Lung microvascular endothelial cell (primary cell): ENCODE results near the gene LUZP1. TPM values are rescaled to one million over a fixed set of nuclear protein-coding genes. Genes with fewer than 3 reads are reported as not detected.

ENCODE experiments used
- DNase-seq, 2 donors: peaks; one replicate each; pipeline versions ENCODE4 v3.0.0 to v3.0.0-alpha.2; 2010; ENCODE audit warnings: low read depth in 2 of 2
- total RNA-seq: library from RNA; depleted of rRNA; stranded (reverse); fragments of >200 nt; gene quantifications from 2 replicates; pipeline ENCODE4 v1.2.1, GENCODE V29; 2014

LUZP1 gene
- total RNA-seq, 1 donor from 2014 or later: 30.4 TPM

DNA sequence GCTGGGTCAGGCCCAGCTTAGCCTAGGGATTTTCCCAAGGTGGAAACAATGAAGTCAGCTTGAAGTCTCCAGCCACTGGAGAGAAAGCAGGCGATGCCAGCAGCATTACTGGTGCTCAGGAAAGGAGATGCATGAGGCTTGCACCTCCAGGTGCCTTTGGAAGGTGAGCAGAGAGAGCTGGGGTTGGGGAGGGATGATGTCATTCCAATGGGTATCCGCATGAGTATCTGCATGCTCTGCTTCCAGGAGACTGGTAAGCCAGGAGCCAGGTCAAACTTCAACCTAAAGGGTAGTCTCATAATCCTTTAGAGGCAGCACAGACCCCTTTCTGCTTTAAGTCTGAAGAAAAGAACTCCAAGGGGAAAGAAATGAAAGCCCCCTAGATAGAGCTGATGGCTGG lies 80.6 kb downstream of the LUZP1 start:
- DNase-seq: no peak

DNA sequence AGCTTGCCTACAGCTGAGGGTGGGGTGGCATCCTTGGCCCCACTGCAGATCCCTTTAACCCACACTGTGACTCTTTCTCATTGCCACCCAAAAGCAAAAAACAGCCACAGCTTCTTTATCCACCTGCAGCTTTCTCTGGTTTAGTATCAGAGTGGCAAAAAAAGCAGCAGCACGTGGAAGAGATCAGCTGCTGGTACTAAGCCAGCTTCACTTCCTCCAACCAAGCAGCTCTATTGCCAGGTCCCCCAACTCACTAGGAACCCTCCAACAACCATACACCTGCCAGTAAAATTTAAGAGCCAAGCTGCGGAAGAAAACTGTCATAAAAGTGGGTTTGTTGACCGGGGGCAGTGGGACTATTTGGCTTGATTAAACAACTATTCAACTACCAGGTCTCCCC lies 83.0 kb downstream of the LUZP1 start:
- DNase-seq: no peak

GRCh38 chr1:23084880-23085279 lies 83.8 kb downstream of the LUZP1 start:
- DNase-seq: no peak

- DNase-seq: peak; percentile 18 to 43
These were observed 84.8 kb downstream of the LUZP1 start for GRCh38 chr1:23083714-23084480.

DNA sequence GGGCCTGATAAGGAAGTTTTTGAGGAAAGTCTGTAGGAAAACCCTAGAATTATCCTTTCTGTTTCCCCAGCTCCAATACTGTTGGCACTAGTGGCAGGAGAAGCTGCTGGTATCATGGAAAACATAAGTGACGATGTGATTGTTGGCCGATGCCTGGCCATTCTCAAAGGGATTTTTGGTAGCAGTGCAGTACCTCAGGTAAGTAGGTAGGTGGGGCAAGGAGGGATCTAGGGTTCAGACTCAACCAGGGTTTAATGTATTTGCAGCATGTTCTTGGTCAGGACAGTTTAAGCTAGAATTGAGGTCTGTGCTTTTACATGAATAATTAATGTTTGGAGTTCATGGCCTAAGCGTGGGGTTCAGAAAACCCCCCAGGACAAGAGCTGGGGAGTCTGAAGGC lies 87.3 kb downstream of the LUZP1 start:
- no peak for DNase-seq

DNA sequence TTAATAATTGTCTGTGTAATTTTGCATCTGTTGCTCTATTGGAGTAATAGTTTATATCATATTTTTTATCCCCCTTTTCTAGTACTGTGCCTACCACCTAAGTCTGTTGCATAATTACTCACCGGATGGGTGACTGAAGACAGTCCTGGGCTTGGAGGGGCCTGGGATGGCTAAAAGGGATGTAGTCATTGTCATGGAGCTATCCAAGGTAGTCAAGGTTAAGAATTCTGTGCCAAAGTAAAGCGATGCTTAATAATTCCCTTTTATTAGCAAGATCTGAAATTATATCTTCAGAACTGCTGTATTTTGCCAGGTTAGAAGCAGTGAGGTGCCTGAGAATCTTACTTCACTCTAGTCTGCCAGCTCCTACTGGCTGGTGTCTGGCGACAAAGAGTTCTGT lies 87.8 kb downstream of the LUZP1 start:
- no peak for DNase-seq

DNA sequence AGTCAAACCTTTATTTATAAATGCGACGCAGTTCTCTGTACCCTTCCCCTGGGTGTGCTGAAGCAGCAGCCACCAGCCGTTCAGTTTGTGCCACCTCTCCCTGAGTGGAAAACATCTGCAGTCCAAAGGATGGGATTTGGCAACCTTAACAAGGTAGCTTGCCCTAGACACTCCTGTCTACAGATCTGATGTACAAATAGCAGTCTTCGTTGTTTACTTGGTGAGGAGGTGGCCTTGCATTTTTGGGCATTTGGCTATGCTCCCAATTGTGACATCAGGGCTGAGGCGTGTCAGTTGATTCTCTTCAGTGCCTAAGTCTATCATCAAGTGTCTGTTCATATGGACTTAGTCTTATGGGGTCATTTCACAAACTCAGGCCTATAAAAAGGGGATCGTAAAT lies 89.6 kb downstream of the LUZP1 start:
- no peak for DNase-seq

DNA sequence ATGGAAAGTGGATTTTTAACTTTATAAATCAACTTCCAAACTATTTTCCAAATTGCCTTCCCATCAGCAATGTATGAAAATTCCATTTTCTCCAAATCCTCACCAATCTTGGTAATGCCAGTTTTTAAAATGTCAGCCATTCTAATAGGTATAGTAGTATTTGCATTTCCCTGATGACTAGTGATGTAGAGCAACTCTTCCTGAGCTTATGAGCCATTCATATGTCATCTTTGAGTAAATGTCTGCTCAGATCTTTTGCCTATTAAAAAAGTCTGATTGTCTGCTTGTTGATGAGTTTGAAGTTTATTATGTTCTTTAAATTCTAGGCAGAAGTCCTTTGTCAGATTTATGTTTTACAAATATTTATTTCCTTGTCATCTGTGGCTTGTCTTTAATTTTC lies 94.6 kb downstream of the LUZP1 start:
- no peak for DNase-seq

- no peak for DNase-seq
These were observed 99.0 kb downstream of the LUZP1 start for GRCh38 chr1:23069675-23070074.

GRCh38 chr1:23069149-23069548 lies 99.5 kb downstream of the LUZP1 start:
- no peak for DNase-seq

DNA sequence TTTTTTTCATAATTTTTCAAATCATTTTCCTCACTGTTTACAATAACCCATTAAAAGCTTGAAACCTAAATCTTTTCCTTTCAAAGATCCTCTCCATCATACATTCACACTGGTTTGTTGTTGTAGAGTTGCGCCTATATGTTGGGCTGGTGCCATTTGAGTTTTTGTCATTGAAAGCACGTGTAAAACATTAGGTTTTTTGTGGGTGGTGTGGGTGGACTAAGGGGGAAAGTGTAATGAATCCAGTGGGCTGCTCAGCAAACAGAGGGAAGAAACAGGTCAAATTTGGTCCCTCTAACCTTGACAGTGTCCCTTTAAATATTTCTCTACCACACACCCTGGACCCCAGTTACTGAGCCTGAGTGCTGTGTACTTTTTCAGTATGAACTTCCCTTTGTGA lies 102.6 kb downstream of the LUZP1 start:
- DNase-seq: no peak

GRCh38 chr1:23065385-23065784 lies 103.3 kb downstream of the LUZP1 start:
- DNase-seq: no peak

- DNase-seq: no peak
These were observed 106.4 kb downstream of the LUZP1 start for GRCh38 chr1:23062271-23062670.

- no peak for DNase-seq
These were observed 111.4 kb downstream of the LUZP1 start for GRCh38 chr1:23057301-23057700.

DNA sequence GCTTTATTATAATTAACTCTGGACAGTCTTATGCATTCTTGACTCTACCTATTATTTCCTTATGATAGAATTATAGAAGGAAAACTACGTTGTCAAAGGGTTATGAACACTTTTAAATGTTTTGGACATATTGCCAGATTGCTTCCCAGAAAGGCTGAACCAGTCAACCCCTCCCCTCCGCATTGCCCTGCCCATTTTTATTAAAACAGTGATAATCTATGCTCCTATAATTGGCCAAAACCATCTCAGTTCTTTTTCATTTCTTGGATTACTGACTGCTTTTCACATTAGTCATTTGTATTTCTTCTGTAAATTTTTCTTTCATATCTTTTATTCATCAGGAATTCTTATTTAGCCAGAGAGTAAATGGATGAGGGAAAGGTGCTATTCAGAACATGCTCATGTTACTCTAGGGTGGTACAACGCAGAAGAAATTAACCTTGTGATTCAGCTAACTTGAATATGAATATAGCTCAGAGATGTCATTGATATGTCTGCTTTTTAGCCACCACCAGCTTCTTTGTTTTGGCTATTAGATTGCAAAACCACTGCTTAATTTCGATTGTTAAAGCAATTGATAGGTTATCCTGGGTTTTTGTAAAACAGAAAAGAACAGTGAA lies 117.3 kb downstream of the LUZP1 start:
- DNase-seq: no peak

GRCh38 chr1:23050201-23050600 lies 118.5 kb downstream of the LUZP1 start:
- DNase-seq: peak in 1 of 2 donors; percentile 80

GRCh38 chr1:23044035-23044434 lies 124.6 kb downstream of the LUZP1 start:
- no peak for DNase-seq

GRCh38 chr1:23040509-23040908 lies 128.1 kb downstream of the LUZP1 start:
- no peak for DNase-seq

GRCh38 chr1:23039308-23039826 lies 129.3 kb downstream of the LUZP1 start:
- no peak for DNase-seq

DNA sequence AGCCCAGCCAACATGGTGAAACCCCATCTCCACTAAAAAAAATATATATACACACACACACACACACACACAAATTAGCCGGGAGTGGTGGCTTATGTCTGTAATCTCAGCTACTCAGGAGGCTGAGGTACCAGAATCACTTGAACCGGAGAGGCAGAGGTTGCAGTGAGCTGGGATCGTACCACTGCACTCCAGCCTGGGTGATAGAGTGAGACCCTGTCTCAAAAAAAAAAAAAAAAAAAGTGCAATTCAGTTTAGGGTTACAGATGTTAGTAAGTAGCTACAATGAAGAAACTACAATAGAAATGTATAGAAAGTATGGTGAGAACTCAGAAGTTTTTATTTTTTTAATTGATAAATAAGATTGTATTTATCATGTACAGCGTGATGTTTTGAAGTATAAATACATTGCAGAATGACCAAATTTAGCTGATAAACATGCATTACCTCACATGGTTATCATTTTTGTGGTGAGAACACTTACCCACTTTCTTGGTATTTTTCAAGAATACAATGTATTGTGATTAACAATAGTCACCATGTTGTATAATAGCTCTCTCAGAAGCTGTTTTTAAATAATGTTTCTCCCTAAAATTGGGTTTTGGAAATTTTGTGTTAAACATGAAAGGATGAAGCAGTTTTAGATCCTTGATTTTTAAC lies 131.4 kb downstream of the LUZP1 start:
- DNase-seq: no peak

- no peak for DNase-seq
These were observed 132.7 kb downstream of the LUZP1 start for GRCh38 chr1:23035823-23036452.
